GM19328 (cell line): Measurements from ENCODE around the gene DHRS12.

Experiments
- ATAC-seq: cut with Tn5 transposase; IDR thresholded peaks from one replicate; pipeline ENCODE4 v1.9.1; 2021; ENCODE audit warnings: mild to moderate bottlenecking, moderate library complexity; ENCODE audit not compliant: unreplicated experiment

Gene DHRS12

DNA sequence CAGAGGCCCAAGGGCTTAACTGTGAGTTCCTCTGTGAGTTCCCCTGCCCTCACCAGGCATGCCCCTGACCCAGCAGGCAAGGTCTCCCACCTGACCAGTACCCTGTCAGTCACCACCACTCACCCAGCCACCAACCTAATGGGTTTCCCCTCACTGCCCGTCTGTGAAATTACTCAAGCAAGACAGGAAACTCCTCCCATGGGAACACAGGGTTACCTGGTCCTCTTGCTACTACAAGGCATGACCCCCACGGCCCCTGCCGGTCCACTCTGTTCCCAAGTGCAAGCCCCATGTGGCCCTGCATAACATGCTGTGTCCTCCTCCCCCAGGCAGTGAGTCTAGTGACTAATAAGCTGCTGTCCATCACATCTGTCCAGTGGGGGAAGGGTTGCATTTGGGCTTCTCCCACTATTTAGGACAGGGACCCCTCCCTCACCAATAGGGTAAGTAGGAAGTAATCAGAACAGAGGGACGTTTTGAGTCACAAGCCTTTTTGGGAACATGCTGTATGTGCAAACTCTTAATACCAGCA is 8.0 kb upstream of the DHRS12 start:
- no peak for ATAC-seq

DNA sequence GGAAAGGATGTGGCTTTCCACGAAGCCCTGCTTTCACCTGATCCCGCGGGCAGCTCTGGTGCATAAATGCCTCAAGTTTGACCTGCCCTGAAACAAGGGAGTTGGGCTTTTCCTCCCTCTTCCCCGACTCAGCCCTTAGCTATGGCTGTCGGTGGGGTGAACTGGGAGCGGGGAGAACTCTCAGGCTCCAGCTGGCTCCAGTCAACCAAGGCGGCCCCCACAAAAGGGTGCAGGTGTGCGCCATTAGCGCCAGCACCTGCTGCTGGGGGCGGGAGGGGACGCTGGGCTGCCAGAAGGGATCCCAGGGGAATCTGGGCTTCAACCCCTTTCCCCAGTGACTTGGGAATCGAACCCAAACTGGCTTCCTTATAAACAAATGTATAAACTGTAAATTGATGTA is 7.1 kb upstream of the DHRS12 start:
- no peak for ATAC-seq

DNA sequence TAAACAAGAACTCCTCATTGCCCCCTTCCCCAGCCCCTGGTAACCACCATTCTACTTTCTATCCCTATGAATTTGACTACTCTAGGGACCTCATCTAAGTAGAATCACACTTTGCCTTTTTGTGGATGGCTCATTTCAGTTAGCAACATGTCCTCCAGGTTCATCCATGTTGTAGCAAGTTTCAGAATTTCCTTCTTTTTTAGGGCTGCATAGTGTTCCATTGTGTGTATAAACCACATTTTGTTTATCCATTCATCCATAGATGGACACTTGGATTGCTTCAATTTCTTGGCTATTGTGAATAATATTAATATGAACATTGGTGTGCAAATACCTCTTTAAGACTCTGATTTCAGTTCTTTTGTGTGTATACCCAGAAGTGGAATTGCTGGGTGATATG is 4.8 kb upstream of the DHRS12 start:
- no peak for ATAC-seq

DNA sequence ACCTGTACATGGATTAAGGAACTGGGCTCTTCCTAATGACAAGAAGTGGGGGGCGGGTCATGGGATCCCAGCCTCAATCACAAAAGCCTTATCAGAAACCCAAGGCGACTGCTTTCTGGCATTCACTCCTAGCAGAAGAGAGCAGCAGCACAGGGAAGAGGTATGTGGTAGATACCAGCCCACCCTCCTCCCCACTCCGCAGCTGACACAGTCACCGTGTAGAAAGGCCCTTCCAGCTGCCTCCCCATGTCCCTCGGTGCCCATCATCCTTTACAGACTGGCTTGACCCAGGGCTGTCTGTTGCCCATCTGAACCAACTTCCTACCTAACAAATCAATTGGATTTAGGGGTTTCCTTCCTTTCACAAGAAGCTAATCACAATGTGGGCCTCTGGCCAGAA is 3.1 kb upstream of the DHRS12 start:
- no peak for ATAC-seq

DNA sequence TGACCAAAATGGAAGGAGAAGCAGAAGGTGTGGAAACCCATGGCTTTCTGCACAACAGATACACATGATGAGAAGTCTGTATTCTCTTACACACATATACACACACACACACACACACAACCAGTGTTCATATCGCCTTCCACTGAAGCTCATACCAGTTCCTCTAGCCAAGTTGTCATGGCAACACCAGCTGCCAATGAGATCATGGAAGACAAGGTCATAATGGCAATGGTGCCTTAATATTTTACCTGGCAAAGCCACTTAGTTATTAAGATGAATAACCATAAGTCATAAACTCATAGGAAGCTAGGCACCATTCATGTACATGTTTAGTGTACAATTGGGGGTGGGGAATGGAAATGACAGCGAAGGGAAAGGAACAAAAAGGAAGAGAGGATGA is 2.6 kb upstream of the DHRS12 start:
- no peak for ATAC-seq

DNA sequence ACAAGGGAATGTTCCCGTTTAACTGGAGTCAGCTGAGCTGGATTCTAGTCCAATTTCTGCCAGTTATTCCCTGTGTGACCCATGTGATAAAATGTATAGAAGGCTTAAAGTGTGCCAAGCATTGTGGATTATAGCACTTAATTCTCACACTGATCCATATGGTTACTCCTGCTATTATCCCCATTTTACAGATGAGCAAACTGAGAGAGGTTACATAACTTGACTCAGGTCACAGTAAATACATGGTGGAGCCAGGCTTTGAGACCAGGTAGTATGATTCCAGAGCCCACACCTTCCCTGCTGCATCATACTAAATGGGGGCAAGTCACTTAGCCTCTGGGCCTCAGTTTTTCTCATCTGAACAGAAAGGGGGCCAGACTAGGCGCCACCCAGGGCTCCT is 2.0 kb upstream of the DHRS12 start:
- ATAC-seq, result no peak

DNA sequence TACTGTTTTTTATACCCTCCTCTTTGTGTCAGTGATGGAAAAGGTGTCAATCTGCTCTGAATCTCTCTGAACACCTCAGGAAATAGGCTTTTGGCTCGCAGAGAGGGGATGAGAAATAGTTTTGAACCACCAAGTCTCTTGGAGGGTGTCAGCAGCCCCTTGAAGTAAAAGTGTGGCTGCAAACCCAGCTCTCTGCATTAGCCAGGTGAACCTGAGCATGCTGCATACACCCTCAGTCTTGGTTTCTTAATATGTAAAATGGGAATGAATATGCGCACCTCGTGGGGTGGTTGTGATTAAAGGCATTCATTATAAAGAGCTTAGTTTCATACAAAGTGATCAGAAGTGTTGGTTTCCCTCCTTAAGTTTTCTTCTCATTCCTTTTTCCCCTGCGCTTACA is 1.4 kb upstream of the DHRS12 start:
- ATAC-seq, result no peak

DNA sequence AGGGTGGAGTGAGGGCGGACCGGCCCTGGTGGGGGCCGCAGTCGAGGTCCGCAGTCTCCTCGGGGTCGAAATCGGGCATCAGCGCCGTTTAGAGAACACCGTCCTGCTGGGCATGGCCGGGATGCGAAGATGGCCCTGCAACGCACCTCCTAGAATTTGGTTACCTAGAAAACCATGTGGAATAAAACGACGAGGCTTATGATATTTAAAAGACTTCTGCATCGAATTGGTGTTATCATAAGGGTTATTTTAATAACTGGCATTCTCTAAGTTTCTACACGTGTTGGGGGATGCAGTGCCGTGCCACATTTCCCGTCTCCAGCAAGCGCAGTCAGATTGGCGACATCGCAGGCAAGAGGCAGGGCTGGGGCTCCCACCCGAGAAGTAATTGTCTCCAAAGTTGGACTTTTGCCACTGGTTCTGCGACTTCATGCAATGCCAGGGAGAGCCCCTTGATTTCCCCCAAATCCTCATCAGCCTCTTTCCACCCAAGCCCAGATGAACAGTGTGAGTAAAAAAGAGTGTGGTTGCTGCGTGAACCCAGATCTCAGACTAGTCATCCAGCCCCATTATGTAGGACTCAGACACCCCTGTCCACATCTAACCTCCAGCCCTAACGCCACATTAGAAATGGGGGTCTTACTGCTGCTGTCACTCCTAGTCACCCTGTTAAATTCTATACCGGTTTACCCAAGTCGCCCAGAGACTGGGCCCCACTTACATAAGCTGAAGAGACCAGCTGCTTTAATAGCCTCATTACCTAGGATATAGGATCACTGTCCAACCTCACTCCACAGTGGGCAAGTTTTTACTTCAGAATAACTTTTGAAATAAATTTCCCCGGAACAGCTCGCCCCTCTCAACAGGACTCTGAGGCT is 571 bp upstream of the DHRS12 start:
- no peak for ATAC-seq

DNA sequence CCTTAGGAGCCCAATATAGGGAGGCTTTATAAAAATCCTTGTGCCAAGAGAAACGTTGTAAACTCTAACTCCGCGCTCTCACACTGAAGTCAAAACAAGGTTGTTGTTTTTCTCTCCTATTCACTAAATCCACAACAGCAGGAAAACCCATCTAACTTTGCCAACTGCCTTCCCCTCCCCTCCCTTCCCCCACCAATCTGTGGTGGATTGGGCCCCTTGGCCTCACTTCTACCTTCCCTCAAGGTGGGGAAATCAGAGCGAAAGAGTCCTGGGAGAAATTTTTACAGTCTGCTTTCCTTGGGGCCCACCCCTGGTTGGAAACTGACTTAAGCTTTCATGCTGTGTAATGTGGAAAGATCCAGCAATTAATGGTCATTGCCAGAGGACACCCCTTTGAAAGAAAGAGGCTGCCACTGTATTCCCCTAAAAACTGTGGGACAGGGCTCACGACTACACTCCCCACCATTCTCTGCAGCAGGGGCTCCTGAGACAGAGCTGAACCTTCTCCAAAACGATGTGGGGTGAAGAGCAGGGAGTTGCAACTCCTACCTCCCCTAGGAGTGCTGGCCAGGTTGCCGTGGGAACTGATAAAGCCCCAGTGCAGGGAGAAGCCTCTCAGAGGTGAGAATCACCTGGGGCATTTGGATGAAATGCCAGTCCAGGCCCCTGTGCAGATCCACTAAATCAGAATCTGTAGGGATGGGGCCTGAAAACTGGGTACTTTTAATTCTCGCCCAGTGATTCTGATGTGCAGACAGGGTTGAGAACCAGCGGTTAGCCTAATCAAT is 1.1 kb downstream of the DHRS12 start:
- ATAC-seq, result no peak

DNA sequence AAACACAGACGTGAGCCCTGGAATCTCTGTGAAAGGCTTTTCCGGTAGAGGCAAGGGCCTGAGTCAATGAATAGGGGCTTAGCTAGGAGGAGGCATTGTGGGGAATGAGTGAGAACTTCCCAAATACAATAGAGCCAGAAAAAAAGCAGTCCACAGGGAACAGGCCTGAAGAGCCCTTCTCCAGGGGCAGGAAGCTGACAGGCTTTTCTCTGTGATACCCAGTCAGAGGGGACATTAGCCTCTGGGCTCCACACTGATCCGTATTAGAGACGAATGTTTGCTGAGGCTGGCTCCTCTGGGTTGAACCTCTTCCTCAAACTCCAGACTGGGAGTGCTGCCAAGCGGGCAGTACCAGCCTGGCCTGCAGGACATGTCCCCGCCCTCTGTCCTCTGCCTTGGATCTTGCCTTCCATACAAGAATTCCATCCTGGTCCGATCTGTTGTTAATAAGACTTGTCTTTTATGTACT is 2.3 kb downstream of the DHRS12 start:
- ATAC-seq, result no peak

DNA sequence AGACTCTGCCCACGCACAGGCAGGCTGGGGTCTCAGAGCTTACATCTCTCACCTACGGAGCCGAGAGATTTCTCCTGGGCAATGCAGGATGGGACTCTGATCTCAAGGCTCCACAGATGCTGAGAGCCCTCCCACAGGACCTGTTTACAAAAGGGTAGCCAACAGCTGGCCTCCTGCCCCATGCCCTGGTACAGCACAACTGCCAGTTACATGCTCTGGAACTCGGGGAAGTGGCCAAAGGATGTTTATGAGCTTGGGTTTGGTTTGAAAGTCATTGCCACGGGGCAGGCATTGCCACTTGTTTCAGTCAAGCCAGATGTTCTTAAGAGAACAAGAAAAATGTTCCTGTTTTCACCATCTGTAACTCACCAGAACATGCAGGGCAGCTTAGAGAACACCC is 3.5 kb downstream of the DHRS12 start:
- no peak for ATAC-seq

DNA sequence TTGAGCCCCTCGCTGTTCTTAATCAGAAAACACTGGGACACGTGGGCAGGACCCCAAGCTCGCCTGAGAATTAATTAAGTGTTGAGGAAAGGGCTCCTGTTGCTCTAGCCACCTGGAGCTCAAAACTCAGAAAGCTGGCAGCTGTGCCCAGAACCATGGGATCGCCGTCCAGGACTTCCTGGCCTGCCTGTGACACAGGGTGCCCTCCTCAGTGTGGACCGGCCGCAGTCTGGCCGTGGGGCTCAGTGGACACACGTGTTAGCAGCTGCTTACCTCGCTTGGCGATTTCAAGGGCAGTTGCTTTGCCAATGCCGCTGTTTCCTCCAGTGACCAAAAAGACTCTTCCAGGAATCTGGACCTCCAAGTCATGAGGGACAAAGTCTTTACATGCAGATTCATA is 4.7 kb downstream of the DHRS12 start:
- ATAC-seq, result no peak

DNA sequence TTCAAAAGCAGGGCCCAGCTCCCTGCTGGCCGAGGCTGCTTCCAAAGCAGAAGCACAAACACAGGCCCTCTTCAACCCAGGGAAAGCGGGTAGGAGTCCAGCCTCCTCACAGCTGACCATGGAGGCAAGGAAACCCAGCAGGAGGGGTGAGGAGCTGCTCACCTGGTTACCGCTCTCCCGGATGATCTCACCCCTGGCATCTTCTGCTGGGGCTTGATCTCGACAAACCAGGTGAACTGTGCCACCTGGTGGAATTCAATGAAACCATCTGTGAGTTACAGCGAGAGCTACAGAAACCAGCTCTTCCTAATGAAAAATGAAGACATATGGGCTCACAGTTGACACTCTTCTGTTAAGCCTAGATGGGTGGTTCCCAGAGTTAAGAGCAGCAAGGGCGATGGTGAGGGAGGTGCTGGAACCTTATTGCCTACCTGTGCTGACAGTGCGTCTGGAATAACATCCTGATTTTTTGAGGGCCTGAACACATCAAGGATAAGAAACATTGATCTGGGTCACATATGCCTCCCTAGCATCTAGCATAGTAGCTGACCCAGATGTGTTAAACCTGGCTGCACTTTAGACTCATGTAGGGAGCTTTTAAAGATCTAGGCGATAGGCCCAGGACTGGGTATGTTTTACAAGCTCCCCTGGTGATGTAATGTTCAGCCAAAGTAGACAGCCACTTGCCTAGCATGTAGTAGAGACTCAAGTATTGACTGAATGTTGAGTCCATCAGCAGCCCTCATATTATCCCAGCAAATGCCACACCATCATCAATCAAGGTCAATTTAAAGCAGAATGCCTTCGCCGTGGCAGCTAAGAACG is 6.1 kb downstream of the DHRS12 start:
- ATAC-seq, result peak; percentile 40

DNA sequence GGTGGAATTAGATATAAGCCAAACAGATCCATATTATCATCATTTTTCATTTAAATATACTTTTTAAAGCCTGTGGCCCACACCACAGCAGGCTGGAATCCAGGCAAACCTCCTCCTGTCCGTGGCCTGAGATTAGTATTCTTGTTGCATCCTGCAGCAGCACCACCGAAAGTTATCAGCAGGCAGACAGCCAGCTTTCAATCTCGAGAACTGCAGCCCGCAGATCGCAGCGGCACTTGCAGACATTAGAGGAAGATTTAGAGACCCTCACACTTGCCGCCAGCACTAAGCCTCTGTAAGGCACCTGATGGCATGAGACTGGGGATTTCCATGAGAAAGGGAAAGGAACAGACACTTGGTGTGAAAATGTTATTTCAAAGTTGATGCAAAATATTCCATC is 7.4 kb downstream of the DHRS12 start:
- no peak for ATAC-seq

DNA sequence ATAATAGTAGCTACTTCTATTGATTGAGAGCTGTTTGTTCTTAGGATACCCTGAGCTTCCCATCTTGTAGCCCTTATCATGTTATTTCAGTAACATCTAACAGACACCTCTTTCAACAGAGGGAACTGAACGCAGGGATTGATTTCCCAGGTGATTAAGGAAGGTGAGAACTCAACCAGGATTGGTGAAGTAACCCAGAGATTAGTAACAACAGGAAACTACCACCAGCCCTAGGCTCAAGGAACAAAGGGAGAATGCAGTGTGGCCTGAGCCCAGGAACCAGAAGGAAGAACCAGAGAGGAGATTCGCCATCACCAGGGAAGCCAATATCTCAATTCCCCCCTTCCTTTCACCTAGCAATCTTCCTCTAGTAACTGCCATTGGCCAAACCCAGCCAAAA is 8.5 kb downstream of the DHRS12 start:
- no peak for ATAC-seq

DNA sequence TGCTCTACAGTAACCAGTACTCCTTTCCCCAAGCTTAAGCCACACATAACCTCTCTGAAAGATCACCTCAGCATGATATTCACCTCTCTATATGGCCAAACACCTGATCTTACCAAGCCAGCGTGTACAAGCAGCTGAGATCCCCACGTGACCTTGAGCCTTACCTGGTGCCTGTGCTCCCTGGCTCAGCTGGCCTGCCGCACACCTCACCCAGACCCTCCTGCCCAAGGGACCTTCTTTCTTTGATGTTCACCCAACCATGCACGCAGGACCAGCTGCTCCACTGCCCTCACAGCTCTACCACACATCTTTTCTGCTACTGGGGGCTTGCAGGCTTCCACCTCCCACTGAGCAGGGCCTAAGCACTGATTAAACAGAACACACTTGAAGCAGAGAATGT is 9.0 kb downstream of the DHRS12 start:
- no peak for ATAC-seq

DNA sequence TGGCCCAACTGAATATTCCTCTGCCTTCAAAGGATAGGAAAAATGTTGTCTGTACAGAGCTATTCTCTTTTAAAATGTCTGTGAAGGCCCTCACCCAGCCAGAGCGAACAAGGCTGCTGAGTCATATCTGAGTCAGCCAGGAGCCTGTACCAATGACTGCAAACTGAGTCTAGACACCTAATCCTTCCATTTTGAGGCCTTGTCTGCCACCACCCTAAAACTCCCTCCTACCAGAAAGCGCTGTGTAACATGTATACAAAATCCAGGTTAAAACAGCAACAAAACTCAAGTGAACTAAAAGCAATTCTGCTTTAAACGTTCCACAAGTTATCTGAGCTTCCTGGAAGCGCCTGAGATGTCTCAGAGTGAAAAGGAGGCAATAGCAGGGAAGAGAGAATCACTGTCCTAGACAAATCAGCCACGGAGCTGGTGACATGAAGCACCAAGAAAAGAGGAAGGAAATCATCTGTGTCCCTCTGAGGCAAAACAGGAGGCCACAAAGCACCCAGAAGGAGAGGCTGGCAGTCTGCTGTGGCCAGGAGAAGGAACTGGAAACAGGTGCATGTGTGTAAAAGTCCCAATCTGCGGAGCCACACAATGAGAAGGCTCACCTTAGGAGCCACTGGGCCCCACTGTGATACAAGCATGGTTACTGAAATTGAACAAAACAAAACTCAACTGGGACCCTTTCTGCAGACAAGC is 10.2 kb downstream of the DHRS12 start:
- ATAC-seq, result peak; percentile 51

DNA sequence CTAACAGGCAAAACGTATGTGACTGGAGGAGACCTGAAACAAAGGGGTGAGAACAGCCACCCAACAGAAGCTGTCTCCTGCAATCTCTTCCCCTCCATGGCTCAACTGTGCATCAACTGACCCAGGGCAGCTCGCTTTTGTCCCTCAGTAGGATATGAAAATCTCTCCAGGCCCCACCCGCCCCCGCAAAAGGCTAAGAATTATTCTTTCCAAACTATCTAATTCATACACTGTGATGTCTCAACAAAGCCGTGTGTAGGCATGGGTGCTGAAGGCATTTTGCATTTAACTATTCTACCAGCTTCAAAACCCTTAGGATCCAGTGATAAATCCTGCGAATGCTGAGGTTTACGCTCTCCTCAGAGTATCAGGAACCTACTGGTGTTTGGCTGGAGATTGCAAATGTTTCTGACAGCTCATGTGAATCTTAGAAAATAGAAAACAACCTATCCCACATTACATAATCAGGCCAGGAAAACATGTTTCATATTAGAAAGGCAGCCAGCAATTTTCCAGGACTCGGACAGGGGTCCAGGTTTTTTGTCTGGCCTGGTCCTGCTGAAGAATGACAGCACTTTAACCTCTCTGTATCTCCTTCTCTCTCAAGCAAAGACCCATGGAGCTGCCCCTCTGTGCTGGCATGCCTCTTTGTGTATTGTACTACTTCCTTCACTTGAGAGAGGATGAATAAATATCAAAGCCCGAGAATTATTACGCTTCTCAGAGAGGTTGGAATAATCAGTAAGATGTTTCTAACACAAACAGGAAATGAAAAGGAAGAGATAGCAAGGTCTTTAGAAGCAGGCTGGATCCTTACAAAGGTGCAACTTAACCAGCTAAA is 17.3 kb downstream of the DHRS12 start:
- ATAC-seq, result no peak

DNA sequence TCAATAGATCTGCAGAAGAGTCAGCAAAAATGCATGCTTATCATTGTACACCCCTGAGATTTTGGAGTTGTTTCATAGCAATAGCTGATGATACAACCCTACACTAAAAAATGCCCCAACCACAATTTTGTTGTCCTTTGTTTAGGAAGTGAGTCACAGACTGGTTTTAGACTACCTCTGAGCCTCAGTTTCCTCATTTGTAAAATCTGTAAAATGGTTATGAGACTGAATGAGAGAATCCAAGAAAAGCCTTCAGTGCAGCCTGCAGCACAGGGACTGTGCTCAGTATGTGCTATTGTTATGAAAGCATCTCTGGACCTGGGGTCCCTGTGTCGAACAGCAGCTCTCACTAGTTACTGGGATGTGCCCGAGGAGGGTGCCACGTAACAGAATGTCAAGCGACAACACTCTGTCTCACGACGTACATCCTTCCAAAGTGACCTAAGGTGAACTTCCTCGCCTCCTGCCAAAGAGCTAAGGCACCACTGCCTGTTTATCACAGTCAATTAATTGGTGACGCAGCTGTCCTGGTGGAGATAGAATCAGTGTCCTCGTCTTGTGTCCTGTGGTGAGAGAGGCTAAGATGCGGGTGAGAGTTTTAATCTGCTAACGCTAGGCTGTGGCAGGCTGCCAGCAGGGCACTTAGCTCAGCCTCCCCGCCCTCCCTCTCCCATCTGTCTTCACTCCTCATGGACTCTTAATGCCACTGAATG is 18.1 kb downstream of the DHRS12 start:
- ATAC-seq, result no peak
